ENCODE measurements around the gene VAMP5. TPM values are rescaled to one million over a fixed set of nuclear protein-coding genes. Genes with fewer than 3 reads are reported as not detected.

VAMP5 gene
- total RNA-seq, 1 experiment from 2014 or later: 0.59 TPM

DNA sequence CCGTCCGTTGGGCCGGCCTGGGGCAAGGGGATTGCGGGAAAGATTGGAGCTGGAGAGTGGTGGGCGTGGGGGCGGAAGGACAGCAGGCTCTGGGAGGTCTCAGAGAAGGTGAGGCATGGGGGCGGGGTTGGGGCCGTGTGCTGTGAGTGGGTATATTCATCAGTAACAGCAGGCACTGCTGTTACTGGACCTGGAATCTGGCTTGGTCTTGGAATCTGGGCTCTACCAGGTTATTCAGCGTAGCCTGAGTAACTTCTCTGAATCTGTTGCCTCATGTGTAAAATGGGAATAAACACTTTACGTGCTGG, 11.7 kb downstream of the VAMP5 start:
- H3K27me3 ChIP-seq (ENCODE audit: insufficient read depth, low read length): no peaks in the 10 kb centered on the region
- peak overlapping the region; percentile 67 to 99 (median 97); a peak in 6 of 7 replicates for H3K27ac Mint-ChIP-seq
- H2BK20ac ChIP-seq (ENCODE audit: low read depth, low read length, poor library complexity, severe bottlenecking): no peak overlapping the region
- H3K14ac ChIP-seq (ENCODE audit: insufficient read depth, low read length): no peak overlapping the region
- H3K36me3 Mint-ChIP-seq (ENCODE audit: insufficient read depth in 1 of 3, low read depth in 3 of 3): peaks cover 0 to 24% (median 21%) of the 10 kb centered on the region in 3 experiments; a peak in 5 of 7 replicates
- H3K4me1 Mint-ChIP-seq: peaks cover 17 to 18% of the 10 kb centered on the region in 2 experiments
- peak overlapping the region; percentile 81 for H3K4me2 ChIP-seq (ENCODE audit: insufficient read depth, insufficient read length, low read length)
- no CpG with 5 or more reads among the region's 10 CpGs for WGBS (ENCODE audit: extremely low coverage, insufficient read length, low lambda C conversion rate)
- H2AFZ ChIP-seq (ENCODE audit: low read length): no peak overlapping the region
- peak overlapping the region; percentile 99 for H3K4me3 Mint-ChIP-seq
- TF ChIP-seq, protein P1, sequence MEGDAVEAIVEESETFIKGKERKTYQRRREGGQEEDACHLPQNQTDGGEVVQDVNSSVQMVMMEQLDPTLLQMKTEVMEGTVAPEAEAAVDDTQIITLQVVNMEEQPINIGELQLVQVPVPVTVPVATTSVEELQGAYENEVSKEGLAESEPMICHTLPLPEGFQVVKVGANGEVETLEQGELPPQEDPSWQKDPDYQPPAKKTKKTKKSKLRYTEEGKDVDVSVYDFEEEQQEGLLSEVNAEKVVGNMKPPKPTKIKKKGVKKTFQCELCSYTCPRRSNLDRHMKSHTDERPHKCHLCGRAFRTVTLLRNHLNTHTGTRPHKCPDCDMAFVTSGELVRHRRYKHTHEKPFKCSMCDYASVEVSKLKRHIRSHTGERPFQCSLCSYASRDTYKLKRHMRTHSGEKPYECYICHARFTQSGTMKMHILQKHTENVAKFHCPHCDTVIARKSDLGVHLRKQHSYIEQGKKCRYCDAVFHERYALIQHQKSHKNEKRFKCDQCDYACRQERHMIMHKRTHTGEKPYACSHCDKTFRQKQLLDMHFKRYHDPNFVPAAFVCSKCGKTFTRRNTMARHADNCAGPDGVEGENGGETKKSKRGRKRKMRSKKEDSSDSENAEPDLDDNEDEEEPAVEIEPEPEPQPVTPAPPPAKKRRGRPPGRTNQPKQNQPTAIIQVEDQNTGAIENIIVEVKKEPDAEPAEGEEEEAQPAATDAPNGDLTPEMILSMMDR (conservative IDR thresholded peaks at IDR 0.05): no peak
- H4K20me1 ChIP-seq (ENCODE audit: control insufficient read depth, insufficient read depth, insufficient read length): no peaks in the 10 kb centered on the region
- no peak overlapping the region for H2BK5ac ChIP-seq (ENCODE audit: insufficient read length, low read length)
- no peaks in the 10 kb centered on the region for H3K79me1 ChIP-seq (ENCODE audit: insufficient read depth, low read depth, low read length, poor library complexity, severe bottlenecking)
- no peak overlapping the region for H2AK5ac ChIP-seq (ENCODE audit: insufficient read length, low read length)
- no peaks in the 10 kb centered on the region for H3K9me3 ChIP-seq (ENCODE audit: control insufficient read depth, low read depth, low read length)
- H4K5ac ChIP-seq (ENCODE audit: insufficient read length, low read depth, low read length): no peak overlapping the region
- no peak overlapping the region for H2BK15ac ChIP-seq (ENCODE audit: low read depth, low read length)
- no peaks in the 10 kb centered on the region for H3K4me1 ChIP-seq (ENCODE audit: insufficient read depth, low read length)
- no peak overlapping the region for H2BK120ac ChIP-seq (ENCODE audit: low read depth, low read length, poor library complexity, severe bottlenecking)
- H3K56ac ChIP-seq (ENCODE audit: insufficient read length, low read depth, low read length): no peak overlapping the region
- no peaks in the 10 kb centered on the region for H3K79me2 ChIP-seq (ENCODE audit: insufficient read depth, low read length)
- H4K91ac ChIP-seq (ENCODE audit: insufficient read length, low read depth, low read length): no peak overlapping the region
- H2BK12ac ChIP-seq (ENCODE audit: insufficient read length, low read depth, low read length): no peak overlapping the region
- no peak overlapping the region for H3K27ac ChIP-seq (ENCODE audit: insufficient read length, low read depth, low read length)
- DNase-seq: no peak
- H3K23ac ChIP-seq (ENCODE audit: insufficient read length, low read depth, low read length): no peak overlapping the region
- H3K4ac ChIP-seq (ENCODE audit: low read depth, low read length): no peak overlapping the region
- peaks cover 6% of the 10 kb centered on the region for H3K27me3 Mint-ChIP-seq (ENCODE audit: low read depth)
- H3K9me3 Mint-ChIP-seq: no peaks in the 10 kb centered on the region
- H3K18ac ChIP-seq (ENCODE audit: insufficient read length, low read depth, low read length): no peak overlapping the region
- H4K8ac ChIP-seq (replicated peaks; ENCODE audit: insufficient read length, low read depth, low read length): no peak overlapping the region
- peaks cover 9% of the 10 kb centered on the region for H3K23me2 ChIP-seq (ENCODE audit: insufficient read length, low read depth, low read length, poor library complexity, severe bottlenecking)
- no peak overlapping the region for H3T11ph ChIP-seq (ENCODE audit: low read length)
- peak overlapping the region; percentile 75 for H3K9ac ChIP-seq (ENCODE audit: extremely low read depth, insufficient read length, low read length)

Data from H9 (cell line).